ENCODE results near the gene HIBCH.

- TF ChIP-seq, protein P1, sequence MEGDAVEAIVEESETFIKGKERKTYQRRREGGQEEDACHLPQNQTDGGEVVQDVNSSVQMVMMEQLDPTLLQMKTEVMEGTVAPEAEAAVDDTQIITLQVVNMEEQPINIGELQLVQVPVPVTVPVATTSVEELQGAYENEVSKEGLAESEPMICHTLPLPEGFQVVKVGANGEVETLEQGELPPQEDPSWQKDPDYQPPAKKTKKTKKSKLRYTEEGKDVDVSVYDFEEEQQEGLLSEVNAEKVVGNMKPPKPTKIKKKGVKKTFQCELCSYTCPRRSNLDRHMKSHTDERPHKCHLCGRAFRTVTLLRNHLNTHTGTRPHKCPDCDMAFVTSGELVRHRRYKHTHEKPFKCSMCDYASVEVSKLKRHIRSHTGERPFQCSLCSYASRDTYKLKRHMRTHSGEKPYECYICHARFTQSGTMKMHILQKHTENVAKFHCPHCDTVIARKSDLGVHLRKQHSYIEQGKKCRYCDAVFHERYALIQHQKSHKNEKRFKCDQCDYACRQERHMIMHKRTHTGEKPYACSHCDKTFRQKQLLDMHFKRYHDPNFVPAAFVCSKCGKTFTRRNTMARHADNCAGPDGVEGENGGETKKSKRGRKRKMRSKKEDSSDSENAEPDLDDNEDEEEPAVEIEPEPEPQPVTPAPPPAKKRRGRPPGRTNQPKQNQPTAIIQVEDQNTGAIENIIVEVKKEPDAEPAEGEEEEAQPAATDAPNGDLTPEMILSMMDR (IDR thresholded peaks at IDR 0.05; ENCODE audit: insufficient read depth, low read depth, low read length) = peak; percentile 18
- no peak for TF ChIP-seq EZH2 (IDR thresholded peaks at IDR 0.05; ENCODE audit: insufficient read depth, low read length)
These were observed 24.7 kb upstream of the HIBCH start for GRCh38 chr2:190344276-190344827.

All from astrocyte (in vitro differentiated cells and primary cell).